ENCODE results near the gene KRT39.

GRCh38 chr17:40974366-40974765, 7.6 kb upstream of the KRT39 start:
- no peak for TF ChIP-seq TAF1 (conservative IDR thresholded peaks at IDR 0.05)
- no peak for TF ChIP-seq CTCF (IDR thresholded peaks at IDR 0.05; ENCODE audit: low read depth, low read length, missing input control)
- no peak for TF ChIP-seq FOXA1 (IDR thresholded peaks at IDR 0.05)
- no peak for TF ChIP-seq RAD21 (IDR thresholded peaks at IDR 0.05)
- no peak for TF ChIP-seq HNF4G (IDR thresholded peaks at IDR 0.05)
- no peak for TF ChIP-seq SP1 (IDR thresholded peaks at IDR 0.05)
- TF ChIP-seq REST (IDR thresholded peaks at IDR 0.05), result no peak
- TF ChIP-seq YY1 (IDR thresholded peaks at IDR 0.05), result no peak
- no peak for TF ChIP-seq GABPA (IDR thresholded peaks at IDR 0.05 in 1 of 2, conservative IDR thresholded peaks at IDR 0.05 in 1 of 2)
- no peak for TF ChIP-seq MAX (IDR thresholded peaks at IDR 0.05)
